Measurements from ENCODE around the gene TMED8. TPM values are rescaled to one million over a fixed set of nuclear protein-coding genes. Genes with fewer than 3 reads are reported as not detected.

Gene TMED8, protein sequence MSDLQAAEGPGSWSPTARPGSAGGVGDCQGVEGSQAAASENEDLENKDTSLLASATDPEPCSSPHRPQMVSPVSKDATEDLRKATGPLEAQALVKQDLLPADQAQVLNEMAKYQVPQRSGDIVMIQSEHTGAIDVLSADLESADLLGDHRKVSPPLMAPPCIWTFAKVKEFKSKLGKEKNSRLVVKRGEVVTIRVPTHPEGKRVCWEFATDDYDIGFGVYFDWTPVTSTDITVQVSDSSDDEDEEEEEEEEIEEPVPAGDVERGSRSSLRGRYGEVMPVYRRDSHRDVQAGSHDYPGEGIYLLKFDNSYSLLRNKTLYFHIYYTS
- total RNA-seq, result 6.6 and 16.2 TPM in 2 replicates

DNA sequence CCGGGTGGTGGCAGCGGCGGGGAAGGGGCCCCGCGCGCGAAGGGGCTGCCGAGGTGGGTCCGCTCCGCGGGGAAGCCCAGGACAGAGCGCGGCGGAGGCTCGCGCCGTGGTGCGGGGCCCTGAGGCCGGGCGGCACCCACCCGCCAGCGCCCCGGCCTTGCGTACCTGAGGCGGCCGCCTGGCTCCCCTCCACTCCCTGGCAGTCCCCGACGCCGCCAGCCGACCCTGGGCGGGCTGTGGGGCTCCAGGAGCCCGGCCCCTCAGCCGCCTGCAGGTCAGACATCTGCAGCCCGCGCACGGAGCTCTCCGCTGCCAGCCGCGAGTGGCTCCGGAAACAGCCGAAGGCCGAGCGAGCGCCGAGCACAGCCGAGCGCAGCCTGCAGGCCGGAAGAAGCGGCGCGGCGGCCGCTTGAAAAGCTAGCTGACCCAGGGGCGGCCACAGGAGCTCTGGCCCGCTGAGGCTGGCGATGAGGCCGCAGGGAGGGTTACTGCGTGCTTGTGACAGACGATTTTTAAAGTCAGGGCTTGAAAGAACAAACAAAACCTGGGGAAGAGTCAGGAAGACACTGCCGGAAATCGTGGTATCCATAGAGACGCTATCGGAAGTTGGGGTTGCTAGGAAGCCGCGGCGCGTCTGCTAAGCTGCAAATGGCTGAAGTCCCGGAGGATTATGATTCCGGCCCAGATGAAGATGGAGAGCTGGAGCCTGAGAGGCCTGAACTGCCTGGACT is at the start of gene TMED8, which contains the start of gene SAMD15:
Gene TMED8, minus strand, starts transcription at position 324 of the 731 bp plus-strand sequence. Its CDS starts 41 bp downstream, at position 283.
Gene SAMD15, plus strand, starts transcription at position 609 of the 731 bp plus-strand sequence. Its CDS starts 40 bp downstream, at position 649.

DNA sequence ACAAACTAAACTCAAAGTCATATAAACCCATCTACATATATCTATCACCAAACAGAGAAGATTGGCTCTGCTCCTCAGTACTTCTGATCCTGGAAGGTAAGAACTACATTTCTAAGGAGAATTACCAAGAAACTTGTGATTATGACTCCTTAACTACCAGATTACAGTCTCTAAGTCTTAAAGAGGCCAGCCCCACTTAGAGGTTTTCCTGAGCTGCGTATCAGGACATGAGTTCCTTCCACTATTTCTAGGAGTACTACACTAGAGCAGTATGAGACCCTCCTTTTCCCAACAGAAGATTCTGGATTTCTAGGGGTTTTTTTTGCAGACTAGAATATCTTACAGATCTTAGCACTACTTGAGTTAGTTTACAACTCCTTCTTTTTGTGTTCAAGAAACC is 46.5 kb upstream of the TMED8 start, which contains the start of gene NOXRED1:
Gene NOXRED1, minus strand, starts transcription at position 101 of the 400 bp plus-strand sequence. CDS start 634 bp downstream, outside the sequence.

DNA sequence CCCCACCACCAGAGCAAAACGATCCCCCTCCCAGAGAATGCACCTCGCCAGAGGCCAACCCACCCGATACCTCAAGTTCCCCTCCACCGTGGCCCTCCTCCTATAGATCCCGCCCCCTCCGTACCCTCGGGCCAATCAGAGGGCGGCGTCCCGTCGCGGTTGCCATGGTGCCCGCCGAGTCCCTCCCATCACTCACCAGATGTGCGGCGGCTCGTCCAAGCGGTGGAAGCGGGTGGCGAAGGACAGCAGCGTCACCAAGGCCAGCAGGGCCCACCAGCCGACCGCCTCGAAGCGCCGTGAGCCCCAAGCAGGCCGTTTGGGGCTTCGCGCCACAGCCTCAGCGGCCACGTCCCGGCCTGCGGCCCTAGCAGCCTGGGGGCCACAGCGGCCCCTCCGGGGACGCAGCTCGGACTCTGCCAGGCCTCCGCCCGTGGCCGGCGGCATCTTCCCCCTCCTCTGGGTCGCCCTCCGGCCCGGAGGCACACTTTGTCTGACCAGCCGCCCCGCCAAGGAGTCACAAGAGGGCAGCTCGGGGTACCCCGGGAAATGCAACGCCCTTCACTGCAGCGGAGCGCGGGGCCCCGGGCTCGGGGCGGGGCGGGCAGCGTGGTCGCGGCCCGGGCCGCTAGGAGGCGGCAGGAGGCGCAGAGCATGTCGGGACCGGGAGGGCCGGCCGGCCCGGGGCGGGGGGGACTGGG is 56.5 kb downstream of the TMED8 start, which contains the start of gene POMT2:
Gene POMT2, minus strand, starts transcription at position 646 of the 698 bp plus-strand sequence. Its CDS starts 202 bp downstream, at position 444.

Other genes starting within 250 kb of the TMED8 start
- under 0.01 TPM in 1 of 2 replicates, not detected in the other for gene ZDHHC22, start 235.3 kb downstream of the TMED8 start, total RNA-seq
- gene TMEM63C, start 195.3 kb downstream of the TMED8 start, total RNA-seq, result under 0.01 TPM in 1 of 2 replicates, not detected in the other
- not detected in 2 replicates for gene NGB, start 105.9 kb downstream of the TMED8 start, total RNA-seq
- 22.9 and 26.3 TPM in 2 replicates for gene POMT2, start 56.2 kb downstream of the TMED8 start, total RNA-seq
- gene GSTZ1, start 56.1 kb downstream of the TMED8 start, total RNA-seq, result 23.5 and 54.5 TPM in 2 replicates
- 1.5 and 3.6 TPM in 2 replicates for gene SAMD15, start 285 bp upstream of the TMED8 start, total RNA-seq
- gene NOXRED1, start 46.4 kb upstream of the TMED8 start, total RNA-seq, result 0.22 TPM in 1 of 2 replicates, not detected in the other
- 28.8 and 29.8 TPM in 2 replicates for gene VIPAS39, start 80.5 kb upstream of the TMED8 start, total RNA-seq
- gene AHSA1, start 81.0 kb upstream of the TMED8 start, total RNA-seq, result 77.5 and 96.1 TPM in 2 replicates
- 0.29 TPM in 1 of 2 replicates, not detected in the other for gene ISM2, start 121.7 kb upstream of the TMED8 start, total RNA-seq
- gene SPTLC2, start 239.5 kb upstream of the TMED8 start, total RNA-seq, result 26.0 and 58.6 TPM in 2 replicates

Measured in placental pericyte (primary cell).